ENCODE data around the gene SP100. TPM values are rescaled to one million over a fixed set of nuclear protein-coding genes. Genes with fewer than 3 reads are reported as not detected.

SP100 gene
- total RNA-seq, 1 donor: 137 TPM

GRCh38 chr2:230449901-230450467 lies 34.0 kb downstream of the SP100 start:
- no peak for DNase-seq (ENCODE audit: insufficient read length, low spot score, missing footprints)
- peaks cover 23% of the 10 kb centered on the region for H3K79me2 ChIP-seq (ENCODE audit: insufficient read depth, low read length)
- no peaks in the 10 kb centered on the region for H3K9me3 ChIP-seq (ENCODE audit: low read depth, low read length)
- H3K4me1 ChIP-seq (ENCODE audit: insufficient read depth, low read length): no peaks in the 10 kb centered on the region
- H3K36me3 ChIP-seq (ENCODE audit: insufficient read depth, low read length): peaks cover 55% of the 10 kb centered on the region
- no peaks in the 10 kb centered on the region for H3K27me3 ChIP-seq (ENCODE audit: insufficient read depth, low read length)
- H3K4me2 ChIP-seq (ENCODE audit: insufficient read depth, low read length): no peak overlapping the region
- H3K4me3 ChIP-seq (ENCODE audit: insufficient read depth, low read length): no peak overlapping the region
- H4K20me1 ChIP-seq (ENCODE audit: insufficient read depth, low read length): no peaks in the 10 kb centered on the region
- H3K27ac ChIP-seq (ENCODE audit: low read depth, low read length): no peak overlapping the region
- no peak for TF ChIP-seq CTCF (IDR thresholded peaks at IDR 0.05; ENCODE audit: extremely low read depth, low read depth, low read length)
- H2AFZ ChIP-seq (ENCODE audit: low read length): no peak overlapping the region

GRCh38 chr2:230453006-230453405 lies 37.0 kb downstream of the SP100 start:
- H3K79me2 ChIP-seq (ENCODE audit: insufficient read depth, low read length): peaks cover 24% of the 10 kb centered on the region

GRCh38 chr2:230455005-230455684 lies 39.1 kb downstream of the SP100 start:
- H4K20me1 ChIP-seq (ENCODE audit: insufficient read depth, low read length): peaks cover 2% of the 10 kb centered on the region
- H3K36me3 ChIP-seq (ENCODE audit: insufficient read depth, low read length): peaks cover 59% of the 10 kb centered on the region
- H3K9me3 ChIP-seq (ENCODE audit: low read depth, low read length): no peaks in the 10 kb centered on the region
- H2AFZ ChIP-seq (ENCODE audit: low read length): no peak overlapping the region
- peaks cover 24% of the 10 kb centered on the region for H3K79me2 ChIP-seq (ENCODE audit: insufficient read depth, low read length)
- TF ChIP-seq CTCF (IDR thresholded peaks at IDR 0.05; ENCODE audit: extremely low read depth, low read depth, low read length): no peak
- no peak for DNase-seq (ENCODE audit: insufficient read length, low spot score, missing footprints)
- H3K4me1 ChIP-seq (ENCODE audit: insufficient read depth, low read length): no peaks in the 10 kb centered on the region
- H3K4me2 ChIP-seq (ENCODE audit: insufficient read depth, low read length): no peak overlapping the region
- H3K27me3 ChIP-seq (ENCODE audit: insufficient read depth, low read length): no peaks in the 10 kb centered on the region
- no peak overlapping the region for H3K27ac ChIP-seq (ENCODE audit: low read depth, low read length)
- no peak overlapping the region for H3K4me3 ChIP-seq (ENCODE audit: insufficient read depth, low read length)

More at GRCh38 chr2:230453006-230453405, 37.0 kb downstream of the SP100 start:
- H3K4me2 ChIP-seq (ENCODE audit: insufficient read depth, low read length): no peak overlapping the region
- H3K36me3 ChIP-seq (ENCODE audit: insufficient read depth, low read length): peaks cover 57% of the 10 kb centered on the region
- no peak for TF ChIP-seq CTCF (IDR thresholded peaks at IDR 0.05; ENCODE audit: extremely low read depth, low read depth, low read length)
- H2AFZ ChIP-seq (ENCODE audit: low read length): no peak overlapping the region
- no peaks in the 10 kb centered on the region for H3K27me3 ChIP-seq (ENCODE audit: insufficient read depth, low read length)
- peaks cover 2% of the 10 kb centered on the region for H4K20me1 ChIP-seq (ENCODE audit: insufficient read depth, low read length)
- H3K4me1 ChIP-seq (ENCODE audit: insufficient read depth, low read length): no peaks in the 10 kb centered on the region
- DNase-seq (ENCODE audit: insufficient read length, low spot score, missing footprints): no peak
- no peaks in the 10 kb centered on the region for H3K9me3 ChIP-seq (ENCODE audit: low read depth, low read length)
- no peak overlapping the region for H3K4me3 ChIP-seq (ENCODE audit: insufficient read depth, low read length)
- no peak overlapping the region for H3K27ac ChIP-seq (ENCODE audit: low read depth, low read length)

- Histone ChIP-seq H3K4me3 (ENCODE audit: insufficient read depth, low read length) (no peak overlapping the region), H3K27ac (ENCODE audit: low read depth, low read length) (no peak overlapping the region), H3K36me3 (ENCODE audit: insufficient read depth, low read length) (peaks cover 59% of the 10 kb centered on the region), H3K4me2 (ENCODE audit: insufficient read depth, low read length) (no peak overlapping the region), H4K20me1 (ENCODE audit: insufficient read depth, low read length) (peaks cover 2% of the 10 kb centered on the region), H3K27me3 (ENCODE audit: insufficient read depth, low read length) (no peaks in the 10 kb centered on the region), H2AFZ (ENCODE audit: low read length) (no peak overlapping the region), H3K4me1 (ENCODE audit: insufficient read depth, low read length) (no peaks in the 10 kb centered on the region), H3K79me2 (ENCODE audit: insufficient read depth, low read length) (peaks cover 16% of the 10 kb centered on the region), H3K9me3 (ENCODE audit: low read depth, low read length) (no peaks in the 10 kb centered on the region)
- DNase-seq (ENCODE audit: insufficient read length, low spot score, missing footprints): no peak
- no peak for TF ChIP-seq CTCF (IDR thresholded peaks at IDR 0.05; ENCODE audit: extremely low read depth, low read depth, low read length)
Observed at GRCh38 chr2:230457073-230457768, 41.2 kb downstream of the SP100 start.

Measured in osteoblast (primary cell).